Endodermal cell (in vitro differentiated cells): ENCODE data around the gene MBOAT7. TPM values are rescaled to one million over a fixed set of nuclear protein-coding genes. Genes with fewer than 3 reads are reported as not detected.
"Not testable (repeated sequence)": the region's sequence is repeated elsewhere in the genome, so short reads cannot be mapped to it uniquely, and the experiment has no call there.

Experiments used
- DNase-seq: peaks from one replicate; pipeline ENCODE4 v3.0.0-alpha.2; 2017
- H3K27ac ChIP-seq: 2 replicates; pipeline ENCODE4 v1.5.1; 2013; ENCODE audit warnings: mild to moderate bottlenecking, low read depth, low read length, moderate library complexity
- H3K27me3 ChIP-seq: 2 replicates; pipeline ENCODE4 v1.6.1; 2013; ENCODE audit warnings: mild to moderate bottlenecking, low read length, moderate library complexity; ENCODE audit not compliant: insufficient read depth, control insufficient read depth, poor library complexity, severe bottlenecking
- H3K36me3 ChIP-seq: 2 replicates; pipeline ENCODE4 v1.7.0; 2013; ENCODE audit warnings: mild to moderate bottlenecking, low read length, moderate library complexity; ENCODE audit not compliant: control insufficient read depth, insufficient read depth
- H3K4me1 ChIP-seq: one replicate; pipeline ENCODE4 v1.7.0; 2013; ENCODE audit warnings: low read length; ENCODE audit not compliant: control insufficient read depth, insufficient read depth
- H3K4me3 ChIP-seq: 2 replicates; pipeline ENCODE4 v1.5.1; 2013; ENCODE audit warnings: mild to moderate bottlenecking, low read length, moderate library complexity
- H3K9ac ChIP-seq: 2 replicates; pipeline ENCODE4 v1.6.1; 2013; ENCODE audit warnings: mild to moderate bottlenecking, low read length, moderate library complexity; ENCODE audit not compliant: poor library complexity, severe bottlenecking; ENCODE audit errors: extremely low read depth
- H3K9me3 ChIP-seq: 2 replicates; pipeline ENCODE4 v1.6.1; 2013; ENCODE audit warnings: mild to moderate bottlenecking, low read length, moderate library complexity; ENCODE audit not compliant: control insufficient read depth
- H3K27ac Mint-ChIP-seq: 2 replicates; pipeline ENCODE4 v1.8.0; 2020; ENCODE audit warnings: mixed read lengths
- H3K27me3 Mint-ChIP-seq: 2 replicates; pipeline ENCODE4 v1.8.0; 2021; ENCODE audit warnings: mild to moderate bottlenecking, mixed read lengths; ENCODE audit not compliant: insufficient read depth
- H3K36me3 Mint-ChIP-seq: 2 replicates; pipeline ENCODE4 v1.8.0; 2020; ENCODE audit warnings: low read depth, mixed read lengths
- H3K4me1 Mint-ChIP-seq: 2 replicates; pipeline ENCODE4 v1.8.0; 2020; ENCODE audit warnings: mixed read lengths
- H3K4me3 Mint-ChIP-seq: 2 replicates; pipeline ENCODE4 v1.8.0; 2020; ENCODE audit warnings: mild to moderate bottlenecking, moderate library complexity, mixed read lengths
- H3K9me3 Mint-ChIP-seq: 2 replicates; pipeline ENCODE4 v1.8.0; 2020; ENCODE audit warnings: mild to moderate bottlenecking, mixed read lengths
- CTCF ChIP-seq: fragments of 200-600 bp; sonication (generic); conservative IDR thresholded peaks from 2 replicates; pipeline ENCODE4 v1.5.0; 2021; ENCODE audit warnings: antibody characterized with exemption, mild to moderate bottlenecking
- WGBS, 2 experiments: methylation state at CpG; one replicate each; pipeline versions ENCODE4 v1.1.5 to v1.1.7; 2013; ENCODE audit warnings: missing lambda C conversion rate in 2 of 2, mixed read lengths in 1 of 2; ENCODE audit not compliant: insufficient coverage in 1 of 2, insufficient read length in 1 of 2; 5-methylcytosine and 5-hydroxymethylcytosine counted together
- total RNA-seq, 2 donors: library from RNA; stranded (reverse); fragmentation: NEBNext Ultra II Directional in 1 of 2; extraction: Animal tissue kit (Norgen Biotek cat#: 25700) in 1 of 2; gene quantifications; 2 replicates in 1 of 2; 3 replicates in 1 of 2; pipeline ENCODE4 v1.2.1, GENCODE V29; 2021

MBOAT7 gene
- total RNA-seq, 2 donors from 2014 or later: 126 to 131 TPM

GRCh38 chr19:54173951-54174834 lies 15.2 kb downstream of the MBOAT7 start:
- H3K27ac Mint-ChIP-seq: peak overlapping the region; percentile 21
- no peak for DNase-seq
- no peak for TF ChIP-seq CTCF

GRCh38 chr19:54173359-54173699 lies 16.1 kb downstream of the MBOAT7 start:
- no peaks in the 10 kb centered on the region for H3K9me3 ChIP-seq
- peaks cover 17% of the 10 kb centered on the region for H3K36me3 ChIP-seq
- 65 to 69% methylated on average over 14 to 15 of the region's 15 CpGs for WGBS, 2 experiments
- peak; percentile 4 for TF ChIP-seq CTCF
- DNase-seq: no peak
- H3K27ac Mint-ChIP-seq: peak overlapping the region; percentile 10
- no peaks in the 10 kb centered on the region for H3K4me1 Mint-ChIP-seq
- H3K9me3 Mint-ChIP-seq: no peaks in the 10 kb centered on the region
- H3K9ac ChIP-seq: no peak overlapping the region
- peaks cover 17% of the 10 kb centered on the region for H3K36me3 Mint-ChIP-seq
- no peaks in the 10 kb centered on the region for H3K27me3 ChIP-seq
- no peaks in the 10 kb centered on the region for H3K4me1 ChIP-seq
- H3K27ac ChIP-seq: no peak overlapping the region
- H3K27me3 Mint-ChIP-seq: no peaks in the 10 kb centered on the region
- H3K4me3 ChIP-seq: no peak overlapping the region
- peak overlapping the region; percentile 76 for H3K4me3 Mint-ChIP-seq

More at GRCh38 chr19:54173951-54174834, 15.2 kb downstream of the MBOAT7 start:
- no peaks in the 10 kb centered on the region for H3K4me1 ChIP-seq
- Mint-ChIP-seq H3K27me3 (no peaks in the 10 kb centered on the region), H3K36me3 (peaks cover 22% of the 10 kb centered on the region), H3K4me1 (no peaks in the 10 kb centered on the region), H3K9me3 (no peaks in the 10 kb centered on the region), H3K4me3 (no peak overlapping the region)
- H3K36me3 ChIP-seq: peaks cover 26% of the 10 kb centered on the region
- no peak overlapping the region for H3K4me3 ChIP-seq
- H3K9ac ChIP-seq: no peak overlapping the region
- H3K27ac ChIP-seq: no peak overlapping the region
- 88 to 90% methylated on average over 10 to 25 of the region's 25 CpGs for WGBS, 2 experiments
- H3K9me3 ChIP-seq: no peaks in the 10 kb centered on the region
- H3K27me3 ChIP-seq: no peaks in the 10 kb centered on the region

GRCh38 chr19:54172471-54173358 lies 16.7 kb downstream of the MBOAT7 start, which contains the start of gene TMC4:
TSS of gene TMC4 (minus strand) at chr19:54173160. CDS start at chr19:54173117, 43 bp downstream.
- Histone ChIP-seq H3K4me3 (peak within 1 kb of the TSS; percentile 75), H3K27ac (no peak within 1 kb of the TSS), H3K27me3 (no peaks in the 10 kb centered on the region), H3K4me1 (no peaks in the 10 kb centered on the region), H3K36me3 (peaks cover 11% of the 10 kb centered on the region), H3K9me3 (no peaks in the 10 kb centered on the region), H3K9ac (no peak within 1 kb of the TSS)
- peak; percentile 94 for DNase-seq
- Mint-ChIP-seq H3K4me3 (peak within 1 kb of the TSS; percentile 76), H3K9me3 (no peaks in the 10 kb centered on the region), H3K27ac (peak within 1 kb of the TSS; percentile 93), H3K36me3 (peaks cover 13% of the 10 kb centered on the region), H3K4me1 (no peaks in the 10 kb centered on the region), H3K27me3 (no peaks in the 10 kb centered on the region)
- peak; percentile 80 for TF ChIP-seq CTCF
- whole genome bisulfite sequencing, 2 experiments: 40 to 50% methylated on average over 5 to 13 of the region's 13 CpGs

GRCh38 chr19:54171736-54172431 lies 17.5 kb downstream of the MBOAT7 start:
- H3K9ac ChIP-seq, H3K4me1 ChIP-seq, H3K9me3 Mint-ChIP-seq, H3K4me3 ChIP-seq, H3K27me3 ChIP-seq, H3K9me3 ChIP-seq, H3K27me3 Mint-ChIP-seq, H3K4me1 Mint-ChIP-seq, H3K27ac Mint-ChIP-seq, H3K27ac ChIP-seq, DNase-seq: not testable (repeated sequence)
- peak overlapping the region; percentile 26 for H3K4me3 Mint-ChIP-seq
- 91 to 93% methylated on average over 7 to 13 of the region's 23 CpGs for WGBS, 2 experiments
- H3K36me3 Mint-ChIP-seq: peaks cover 13% of the 10 kb centered on the region
- peaks cover 11% of the 10 kb centered on the region for H3K36me3 ChIP-seq
